Keratinocyte (primary cell): Measurements from ENCODE around the gene TIGD4. TPM values are rescaled to one million over a fixed set of nuclear protein-coding genes. Genes with fewer than 3 reads are reported as not detected.

ENCODE experiments used
- DNase-seq: peaks from one replicate; pipeline ENCODE4 v3.0.0-alpha.2; 2011; ENCODE audit warnings: low read depth, missing footprints, low spot score
- FAIRE-seq: peaks from 2 replicates; lab custom pipeline; 2011; peaks lifted over from hg19 to GRCh38; lab: Jason Lieb, UNC
- H2AFZ ChIP-seq: 2 replicates; pipeline ENCODE4 v1.6.0; 2012; ENCODE audit warnings: low read length, control low read depth, inconsistent platforms; ENCODE audit not compliant: control insufficient read depth
- H3K27ac ChIP-seq: 2 replicates; pipeline ENCODE4 v1.5.1; 2011; ENCODE audit warnings: low read length; ENCODE audit not compliant: control insufficient read depth, insufficient read depth
- H3K27me3 ChIP-seq: 3 replicates; pipeline ENCODE4 v1.6.0; 2011; ENCODE audit warnings: low read length; ENCODE audit not compliant: control insufficient read depth, insufficient read depth; ENCODE audit errors: extremely low read depth
- H3K36me3 ChIP-seq, 2 experiments: 2 replicates in 1 of 2; 3 replicates in 1 of 2; pipeline ENCODE4 v1.5.1; 2011; ENCODE audit warnings: low read length in 2 of 2, mild to moderate bottlenecking in 1 of 2; ENCODE audit not compliant: control insufficient read depth in 2 of 2, insufficient read depth in 2 of 2; ENCODE audit errors: extremely low read depth in 1 of 2
- H3K4me1 ChIP-seq: 3 replicates; pipeline ENCODE4 v1.5.1; 2011; ENCODE audit warnings: low read length; ENCODE audit not compliant: control insufficient read depth, insufficient read depth; ENCODE audit errors: extremely low read depth
- H3K4me2 ChIP-seq: 3 replicates; pipeline ENCODE4 v1.6.0; 2011; ENCODE audit warnings: low read depth, low read length; ENCODE audit not compliant: control insufficient read depth, insufficient read depth; ENCODE audit errors: extremely low read depth
- H3K4me3 ChIP-seq, 3 experiments: fragments of 200-600 bp in 1 of 3; sonication (generic) in 1 of 3; 2 replicates in 2 of 3; 3 replicates in 1 of 3; pipeline ENCODE4 v1.5.1; 2011 to 2016; ENCODE audit warnings: low read length in 3 of 3, mild to moderate bottlenecking in 3 of 3, control low read depth in 2 of 3, inconsistent platforms in 1 of 3, low read depth in 1 of 3, mixed read lengths in 1 of 3, mixed run types in 1 of 3, moderate library complexity in 1 of 3; ENCODE audit not compliant: control insufficient read depth in 2 of 3, insufficient read depth in 2 of 3; ENCODE audit errors: extremely low read depth in 1 of 3
- H3K79me2 ChIP-seq: 2 replicates; pipeline ENCODE4 v1.6.0; 2012; ENCODE audit warnings: low read length; ENCODE audit not compliant: control insufficient read depth, insufficient read depth
- H3K9ac ChIP-seq: 3 replicates; pipeline ENCODE4 v1.6.0; 2011; ENCODE audit warnings: low read length; ENCODE audit not compliant: control insufficient read depth, insufficient read depth; ENCODE audit errors: extremely low read depth
- H3K9me1 ChIP-seq: 3 replicates; pipeline ENCODE4 v1.6.0; 2011; ENCODE audit warnings: low read length; ENCODE audit not compliant: control insufficient read depth, insufficient read depth; ENCODE audit errors: extremely low read depth
- H3K9me3 ChIP-seq: 2 replicates; pipeline ENCODE4 v1.5.1; 2012; ENCODE audit warnings: low read depth, low read length; ENCODE audit not compliant: control insufficient read depth
- H4K20me1 ChIP-seq: 3 replicates; pipeline ENCODE4 v1.6.0; 2011; ENCODE audit warnings: low read length; ENCODE audit not compliant: control insufficient read depth, insufficient read depth; ENCODE audit errors: extremely low read depth
- CTCF ChIP-seq, 3 experiments: IDR thresholded peaks in 1 of 3; conservative IDR thresholded peaks in 1 of 3; optimal IDR thresholded peaks in 1 of 3; 2 replicates in 2 of 3; 3 replicates in 1 of 3; pipeline versions ENCODE3 to v1.5.1; 2011; ENCODE audit warnings: low read length in 3 of 3, mild to moderate bottlenecking in 3 of 3, moderate library complexity in 2 of 3, control low read depth in 1 of 3, inconsistent platforms in 1 of 3; ENCODE audit not compliant: insufficient read depth in 2 of 3; ENCODE audit errors: extremely low read depth in 1 of 3
- EZH2 ChIP-seq: IDR thresholded peaks from one replicate; pipeline ENCODE4 v1.6.1; 2012; ENCODE audit warnings: inconsistent platforms, mild to moderate bottlenecking, low read length, moderate library complexity
- dilution Hi-C: fragments of 300-500 bp; cut with MboI; formaldehyde crosslinking; loops from one replicate; pipeline ENCODE4 v1.7.0; 2020; ENCODE audit warnings: low sequenced_read_pairs; ENCODE audit not compliant: extremely low pct_ligation_motif_present
- polyA plus RNA-seq, 5 experiments: library from polyadenylated mRNA; depleted of rRNA in 3 of 5; stranded (reverse) in 3 of 5; stranded (forward) in 1 of 5; unstranded in 1 of 5; fragments of >200 nt; gene quantifications; 1 replicate in 1 of 5; 2 replicates in 3 of 5; 3 replicates in 1 of 5; pipeline versions ENCODE4 v1.2.1 to v1.2.3, GENCODE V29; 2011 to 2012; ENCODE audit warnings: missing spikeins in 2 of 5, low read depth in 1 of 5, low replicate concordance in 1 of 5

TIGD4 gene
- polyA plus RNA-seq, 1 donor (not counting 4 experiments of a cell fraction or from before 2014, with no cell fraction given): 0.21 TPM

- no peaks in the 10 kb centered on the region for H4K20me1 ChIP-seq
- dilution Hi-C loops: no loop called here
- H3K4me1 ChIP-seq: peaks cover 7% of the 10 kb centered on the region
- H3K79me2 ChIP-seq: no peaks in the 10 kb centered on the region
- no peak for DNase-seq
- no peaks in the 10 kb centered on the region for H3K27me3 ChIP-seq
- H3K4me3 ChIP-seq: no peak overlapping the region
- H3K36me3 ChIP-seq: no peaks in the 10 kb centered on the region
- no peak overlapping the region for H3K27ac ChIP-seq
- H3K9me1 ChIP-seq: no peaks in the 10 kb centered on the region
- H3K9ac ChIP-seq: no peak overlapping the region
- no peak for FAIRE-seq
- H2AFZ ChIP-seq: no peak overlapping the region
- H3K4me2 ChIP-seq: no peak overlapping the region
- TF ChIP-seq EZH2: no peak
- TF ChIP-seq CTCF (optimal IDR thresholded peaks at IDR 0.05 in 1 of 3, IDR thresholded peaks at IDR 0.05 in 1 of 3, conservative IDR thresholded peaks at IDR 0.05 in 1 of 3; ENCODE audit: extremely low read depth in 1 of 3, insufficient read depth in 2 of 3, low read length in 3 of 3): no peak
- no peaks in the 10 kb centered on the region for H3K9me3 ChIP-seq
Observed at GRCh38 chr4:152731997-152732396, 47.5 kb downstream of the TIGD4 start.

- Histone ChIP-seq H2AFZ (peak overlapping the region; percentile 90), H3K4me1 (peaks cover 7% of the 10 kb centered on the region), H3K79me2 (no peaks in the 10 kb centered on the region), H3K27me3 (no peaks in the 10 kb centered on the region), H3K27ac (peak overlapping the region; percentile 68), H3K9ac (no peak overlapping the region), H3K9me1 (no peaks in the 10 kb centered on the region), H3K4me3 (no peak overlapping the region), H3K9me3 (no peaks in the 10 kb centered on the region), H4K20me1 (no peaks in the 10 kb centered on the region), H3K4me2 (peak overlapping the region; percentile 59), H3K36me3 (no peaks in the 10 kb centered on the region)
- DNase-seq (peak; percentile 71), FAIRE-seq (peak; percentile 97)
- TF ChIP-seq CTCF (optimal IDR thresholded peaks at IDR 0.05 in 1 of 3, IDR thresholded peaks at IDR 0.05 in 1 of 3, conservative IDR thresholded peaks at IDR 0.05 in 1 of 3; ENCODE audit: extremely low read depth in 1 of 3, insufficient read depth in 2 of 3, low read length in 3 of 3) (no peak), EZH2 (no peak)
- dilution Hi-C loops: no loop called here
Observed at GRCh38 chr4:152729466-152729865, 50.1 kb downstream of the TIGD4 start.
